K562 (cell line): ENCODE data around the gene GALNT12.

Source experiments
- ARID3A ChIP-seq: IDR thresholded peaks from 2 replicates; pipeline ENCODE4 v1.6.1; 2012; ENCODE audit warnings: low read depth, low read length, improper control_type of control experiment, borderline replicate concordance
- CTCF ChIP-seq, 3 experiments: IDR thresholded peaks in 2 of 3; conservative IDR thresholded peaks in 1 of 3; 2 replicates each; pipeline ENCODE4 v1.5.1; 2011 to 2012; ENCODE audit warnings: low read length in 3 of 3, mild to moderate bottlenecking in 3 of 3, control low read depth in 2 of 3, improper control_type of control experiment in 1 of 3, inconsistent platforms in 1 of 3, low read depth in 1 of 3, mixed read lengths in 1 of 3, moderate library complexity in 1 of 3; ENCODE audit not compliant: insufficient read depth in 2 of 3
- ELF4 ChIP-seq: fragments of 450-650 bp; formaldehyde crosslinking; IDR thresholded peaks from 2 replicates; pipeline ENCODE4 v1.4.0; 2022; ENCODE audit warnings: missing genetic modification characterization
- MBD1 ChIP-seq: fragments of 250-450 bp; sonication (Bioruptor Pico); IDR thresholded peaks from 2 replicates; pipeline ENCODE4 v1.8.0; 2022; ENCODE audit warnings: inconsistent platforms
- NCOA2 ChIP-seq, 2 experiments: fragments of 450-650 bp; IDR thresholded peaks; 2 replicates each; pipeline ENCODE4 v1.6.1; 2018; ENCODE audit warnings: mild to moderate bottlenecking in 2 of 2, moderate library complexity in 1 of 2; ENCODE audit not compliant: partially characterized antibody in 2 of 2
- NFRKB ChIP-seq: fragments of 450-650 bp; IDR thresholded peaks from 2 replicates; pipeline ENCODE4 v1.6.1; 2016; ENCODE audit warnings: low read depth
- SMAD4 ChIP-seq: fragments of 250-450 bp; sonication (Bioruptor Pico); conservative IDR thresholded peaks from 2 replicates; pipeline ENCODE4 v1.8.0; 2021; ENCODE audit warnings: inconsistent platforms, mild to moderate bottlenecking, moderate library complexity
- TBP ChIP-seq: optimal IDR thresholded peaks from 2 replicates; pipeline ENCODE3; 2011; ENCODE audit warnings: low read depth, low read length, improper control_type of control experiment
- USF1 ChIP-seq: sonication (generic); formaldehyde crosslinking; IDR thresholded peaks from 2 replicates; pipeline ENCODE4 v1.9.0; 2022; ENCODE audit warnings: mild to moderate bottlenecking, missing genetic modification reagents
- ZNF277 ChIP-seq: fragments of 250-450 bp; sonication (Bioruptor Pico); IDR thresholded peaks from 2 replicates; pipeline ENCODE4 v1.8.0; 2022; ENCODE audit warnings: inconsistent platforms, mild to moderate bottlenecking, moderate library complexity, borderline replicate concordance

GRCh38 chr9:98865284-98865875 lies 57.9 kb downstream of the GALNT12 start:
- TF ChIP-seq MBD1: no peak
- no peak for TF ChIP-seq CTCF (IDR thresholded peaks at IDR 0.05 in 2 of 3, conservative IDR thresholded peaks at IDR 0.05 in 1 of 3; ENCODE audit: insufficient read depth in 2 of 3, low read depth in 1 of 3, low read length in 3 of 3)
- TF ChIP-seq ZNF277 (CRISPR knock-in tag): no peak
- no peak for TF ChIP-seq NFRKB
- no peak for TF ChIP-seq TBP
- no peak for TF ChIP-seq NCOA2 (IDR thresholded peaks at IDR 0.05; ENCODE audit: partially characterized antibody in 2 of 2)
- TF ChIP-seq ELF4 (CRISPR knock-in tag): no peak
- TF ChIP-seq ARID3A: no peak
- no peak for TF ChIP-seq USF1 (CRISPR knock-in tag)
- no peak for TF ChIP-seq SMAD4 (CRISPR knock-in tag)
